GM19372 (cell line): ENCODE results near the gene FBXW7.

Experiments used
- ATAC-seq: cut with Tn5 transposase; IDR thresholded peaks from one replicate; pipeline ENCODE4 v1.9.1; 2021; ENCODE audit warnings: mild to moderate bottlenecking, low read depth, moderate library complexity; ENCODE audit not compliant: unreplicated experiment

Gene FBXW7

DNA sequence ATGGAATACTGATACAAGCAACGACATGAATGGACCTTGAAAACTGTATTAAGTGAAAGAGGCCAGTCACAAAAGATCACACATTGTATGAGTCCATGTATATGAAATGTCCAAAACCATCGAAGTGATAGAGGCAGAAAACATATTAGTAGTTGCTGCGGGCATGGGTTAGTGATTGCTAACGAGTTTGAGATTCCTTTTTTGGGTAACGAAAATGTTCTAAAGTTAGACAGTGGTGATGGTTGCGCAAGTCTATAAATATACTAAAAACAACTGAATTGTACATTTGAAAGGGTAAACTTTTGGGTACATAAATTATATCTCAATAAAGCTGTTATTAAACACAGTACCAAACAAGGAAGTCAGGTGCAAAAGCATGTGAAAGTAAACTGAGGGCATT lies 234.5 kb downstream of the FBXW7 start:
- ATAC-seq, result no peak

DNA sequence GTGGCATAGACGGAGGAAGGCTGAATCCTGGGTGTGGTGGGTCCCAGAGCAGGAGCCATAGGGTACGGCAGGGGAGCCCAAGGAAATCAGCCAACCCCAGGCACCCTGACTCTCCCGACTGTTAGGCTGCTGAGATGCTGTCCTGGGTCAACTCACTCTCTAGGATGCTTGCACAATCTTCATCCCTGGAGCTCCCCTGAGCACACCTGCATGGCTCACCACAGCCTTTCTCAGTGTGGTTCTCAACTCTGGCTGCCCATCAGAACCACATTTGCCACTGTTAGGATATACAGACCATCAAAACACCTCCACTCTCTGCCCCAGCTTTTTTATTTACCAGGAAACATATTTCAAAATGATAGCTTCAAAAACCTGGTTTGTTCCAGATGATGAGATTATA lies 236.3 kb downstream of the FBXW7 start:
- ATAC-seq, result no peak

DNA sequence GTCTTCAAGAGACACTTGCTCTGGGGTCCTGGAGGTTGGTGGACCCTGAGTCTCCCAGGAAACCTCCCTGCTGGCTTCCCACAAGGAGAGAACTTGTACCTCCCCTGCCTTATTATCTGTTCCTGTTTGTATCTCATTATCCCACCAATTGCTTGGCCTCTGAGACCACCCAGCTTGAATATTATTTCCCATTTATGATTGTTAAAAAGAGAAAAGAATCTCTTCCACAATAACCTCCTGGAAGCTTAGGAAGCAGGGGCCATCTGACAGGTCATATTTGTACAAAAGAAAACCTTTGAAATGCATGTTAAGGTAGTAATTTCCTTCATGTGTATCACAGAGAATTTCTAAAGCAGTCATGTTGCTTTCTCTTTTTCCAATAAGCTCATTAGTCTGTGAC lies 239.5 kb downstream of the FBXW7 start:
- ATAC-seq, result no peak

DNA sequence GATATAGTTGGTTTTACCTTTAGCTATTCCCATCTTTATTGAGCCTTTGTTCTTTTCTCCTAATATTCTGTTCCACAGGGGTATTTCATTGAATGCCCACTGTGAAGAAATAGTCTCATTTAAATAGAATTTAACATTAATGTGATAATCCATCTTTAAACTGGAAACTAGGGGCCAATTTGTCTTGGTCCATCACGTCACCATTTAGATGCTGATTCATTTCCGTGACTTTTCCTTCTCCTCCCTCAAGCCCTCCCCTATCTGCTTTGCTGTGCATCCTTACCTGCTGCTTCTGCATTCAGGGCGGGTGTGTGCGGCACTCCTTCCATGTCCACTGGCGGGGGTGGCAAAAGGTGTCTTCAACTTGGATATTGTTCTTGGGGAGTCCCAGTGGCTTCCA lies 241.1 kb downstream of the FBXW7 start:
- ATAC-seq, result no peak

DNA sequence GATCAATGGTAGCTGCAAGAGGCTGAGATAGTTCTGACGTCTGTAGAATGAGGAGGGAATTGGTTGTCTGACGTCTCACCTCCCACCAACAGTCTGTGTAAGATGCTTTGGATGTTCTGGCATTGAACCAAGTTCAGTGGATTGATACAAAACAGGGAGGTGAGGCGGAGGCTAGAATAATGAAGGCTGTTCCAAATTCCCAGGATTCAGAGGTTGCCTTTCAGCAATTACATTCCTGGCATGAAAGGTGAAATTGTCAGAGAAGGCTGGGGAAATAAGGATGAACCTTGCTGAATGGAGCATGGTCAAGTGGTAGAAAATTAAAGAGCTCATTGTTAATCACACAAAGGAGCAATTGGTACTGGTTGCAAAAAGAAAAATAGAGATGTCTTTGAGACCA lies 241.6 kb downstream of the FBXW7 start:
- no peak for ATAC-seq

DNA sequence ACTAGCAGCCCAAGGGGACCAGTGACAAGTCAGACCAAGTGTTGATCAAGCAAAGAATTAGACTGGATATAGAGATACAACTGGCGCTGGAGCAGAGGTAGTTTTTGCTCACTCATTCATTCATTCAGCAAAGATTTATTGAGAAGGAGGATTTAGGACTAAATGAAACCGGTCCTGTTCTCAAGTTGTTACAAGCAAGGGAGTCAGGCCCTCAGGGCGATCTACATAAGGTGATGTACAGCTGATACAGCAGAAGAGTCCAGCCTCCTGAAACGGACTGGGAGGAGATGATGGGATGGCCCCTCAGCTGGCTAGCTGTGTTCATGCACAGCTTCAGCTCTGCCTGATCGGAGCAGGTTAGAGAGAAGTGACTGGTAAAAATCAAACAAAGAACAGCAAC lies 242.4 kb downstream of the FBXW7 start:
- no peak for ATAC-seq

DNA sequence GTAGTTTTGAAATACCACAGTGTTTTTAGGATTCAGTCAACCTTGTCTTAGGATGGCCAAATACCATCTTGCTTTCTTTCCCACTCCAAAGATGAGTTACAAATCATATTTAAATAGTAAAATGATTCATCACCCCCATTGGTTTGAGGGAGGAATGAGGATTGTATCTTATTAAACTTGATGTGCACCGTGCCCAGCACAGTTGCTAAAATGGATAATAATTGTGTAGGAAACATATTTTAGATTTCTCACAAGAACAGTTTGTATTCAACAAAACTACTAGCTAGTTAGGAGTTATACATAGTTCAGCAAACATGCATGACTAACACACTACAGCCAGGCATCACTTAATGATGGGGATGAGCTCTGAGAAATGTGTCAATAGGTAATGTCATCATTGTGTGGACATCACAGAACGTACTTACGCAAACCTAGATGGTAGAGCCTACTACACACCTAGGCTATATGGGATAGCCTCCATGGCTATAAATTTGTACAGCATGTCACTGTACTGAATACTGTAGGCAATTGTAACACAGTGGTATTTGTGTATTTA lies 245.4 kb downstream of the FBXW7 start:
- no peak for ATAC-seq

DNA sequence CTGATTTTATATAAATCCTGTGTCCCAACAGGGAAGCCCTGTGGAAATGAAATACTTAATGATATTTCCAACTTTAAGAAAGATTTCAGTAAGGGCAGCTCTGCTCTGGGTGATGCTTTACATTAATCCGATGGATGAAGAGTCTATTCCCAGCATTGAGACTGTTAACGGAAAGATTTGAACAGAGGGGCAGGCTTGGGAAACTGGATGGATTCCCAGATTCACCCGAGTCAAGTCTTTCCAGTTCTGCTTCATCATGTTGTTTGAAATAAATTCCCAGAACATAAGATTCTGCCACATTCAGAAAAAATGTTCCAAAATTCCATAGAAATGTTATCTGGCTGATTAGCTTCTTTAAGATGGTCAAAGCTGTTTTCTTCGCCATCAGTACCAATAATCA lies 246.0 kb downstream of the FBXW7 start:
- no peak for ATAC-seq

DNA sequence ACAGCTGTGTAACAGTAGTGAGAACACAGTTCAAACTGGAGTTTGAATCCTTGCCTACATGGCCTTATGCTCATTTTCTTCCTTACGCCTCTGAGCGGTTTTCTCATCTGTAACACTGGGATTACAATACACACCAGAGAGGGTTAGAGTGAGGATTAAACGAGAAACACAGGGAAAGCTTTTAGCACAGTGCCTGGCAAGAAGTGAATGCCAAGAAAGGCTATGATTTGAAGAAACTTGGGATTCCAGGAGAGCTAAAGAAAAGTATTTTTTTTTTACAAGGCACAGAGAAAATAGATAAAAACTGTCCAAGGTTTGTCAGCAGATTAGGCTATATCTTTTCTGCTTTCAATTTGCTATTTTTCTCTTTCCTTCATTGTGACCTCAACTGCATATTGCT lies 246.4 kb downstream of the FBXW7 start:
- ATAC-seq, result no peak

DNA sequence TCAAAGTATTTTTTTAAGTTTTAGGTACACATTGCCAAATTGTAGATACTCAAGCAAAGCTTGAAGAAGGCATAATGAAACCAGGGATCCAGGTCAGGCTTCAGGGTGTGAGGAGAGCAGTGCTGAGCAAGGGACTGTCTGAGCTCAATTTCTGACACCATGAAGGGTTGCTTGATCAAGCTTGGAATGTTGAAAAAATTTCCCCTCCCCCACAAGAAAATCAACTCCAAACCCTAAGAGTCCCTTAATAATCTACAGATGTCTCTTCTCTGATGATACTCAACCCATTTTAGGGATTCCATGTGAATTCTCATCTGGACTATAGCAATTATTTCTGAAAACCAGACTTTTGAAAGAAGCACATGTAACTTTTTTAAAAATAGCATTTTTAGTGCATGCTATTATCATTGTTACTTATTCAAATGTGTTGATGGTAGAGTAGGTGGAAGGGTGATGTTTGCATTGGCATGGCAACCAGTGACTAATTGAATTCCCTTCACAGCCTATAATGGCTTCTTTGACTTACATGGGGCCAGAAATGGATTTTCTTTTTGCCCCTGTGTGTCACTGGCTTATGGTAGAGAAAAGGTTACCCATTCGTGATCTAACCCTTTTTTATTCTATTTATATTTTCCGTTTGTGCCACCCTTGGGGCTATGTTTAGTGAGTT lies 252.0 kb downstream of the FBXW7 start:
- no peak for ATAC-seq

DNA sequence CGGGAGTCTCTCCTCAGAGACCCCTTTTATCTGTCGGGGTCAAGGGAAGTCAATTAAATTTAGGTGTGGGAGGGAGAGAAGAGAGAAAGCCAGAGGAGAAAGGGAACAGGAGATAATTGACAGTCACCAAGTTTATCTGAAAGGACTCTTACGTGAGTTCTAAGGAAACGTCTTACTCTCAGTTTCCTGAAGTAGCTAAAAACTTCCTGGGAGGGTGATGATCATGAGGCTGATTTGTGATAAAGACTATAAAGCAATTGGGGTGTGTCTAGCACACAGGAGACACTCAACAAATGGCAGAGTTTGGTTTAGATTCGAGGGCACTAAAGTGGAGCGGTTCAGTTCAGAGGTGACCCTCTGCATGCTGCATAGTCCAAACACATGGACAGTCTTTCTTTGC lies 254.1 kb downstream of the FBXW7 start:
- ATAC-seq, result no peak

DNA sequence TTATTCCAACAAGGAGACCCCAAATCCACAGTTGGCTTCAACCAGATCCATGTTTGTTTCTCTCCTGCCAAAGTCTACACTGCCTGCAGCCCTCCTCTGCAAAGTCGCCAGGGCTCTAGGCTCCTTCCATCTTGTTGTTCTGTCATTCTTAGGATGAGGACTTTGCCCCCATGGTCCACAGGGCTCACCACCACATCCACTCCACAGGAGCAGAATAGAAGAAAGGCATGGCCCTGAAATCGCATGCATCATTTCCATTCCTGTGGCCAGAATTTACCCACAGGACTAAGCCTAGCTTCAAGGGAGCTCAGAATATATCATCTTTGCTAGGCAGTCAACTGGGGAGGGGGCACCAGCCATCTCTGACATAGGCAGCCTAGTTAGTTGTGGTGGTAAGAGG lies 254.7 kb downstream of the FBXW7 start:
- ATAC-seq, result no peak

DNA sequence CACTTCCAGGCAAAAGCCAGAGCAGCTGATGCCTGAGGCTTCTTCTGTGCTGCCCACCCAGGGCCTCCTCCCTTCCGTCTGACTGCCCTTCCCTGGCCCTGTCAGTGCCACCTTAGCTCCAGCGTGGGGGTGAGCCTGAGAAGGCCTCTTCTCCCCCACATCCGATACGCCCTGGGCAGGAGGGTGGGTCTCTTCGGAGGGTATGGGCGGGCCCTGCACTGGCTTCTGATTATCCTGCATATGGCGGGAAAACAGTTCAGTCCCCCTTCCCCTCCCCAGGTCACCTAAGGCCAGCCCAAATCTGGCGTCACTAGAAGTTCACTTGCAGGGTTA lies 256.7 kb downstream of the FBXW7 start:
- no peak for ATAC-seq

DNA sequence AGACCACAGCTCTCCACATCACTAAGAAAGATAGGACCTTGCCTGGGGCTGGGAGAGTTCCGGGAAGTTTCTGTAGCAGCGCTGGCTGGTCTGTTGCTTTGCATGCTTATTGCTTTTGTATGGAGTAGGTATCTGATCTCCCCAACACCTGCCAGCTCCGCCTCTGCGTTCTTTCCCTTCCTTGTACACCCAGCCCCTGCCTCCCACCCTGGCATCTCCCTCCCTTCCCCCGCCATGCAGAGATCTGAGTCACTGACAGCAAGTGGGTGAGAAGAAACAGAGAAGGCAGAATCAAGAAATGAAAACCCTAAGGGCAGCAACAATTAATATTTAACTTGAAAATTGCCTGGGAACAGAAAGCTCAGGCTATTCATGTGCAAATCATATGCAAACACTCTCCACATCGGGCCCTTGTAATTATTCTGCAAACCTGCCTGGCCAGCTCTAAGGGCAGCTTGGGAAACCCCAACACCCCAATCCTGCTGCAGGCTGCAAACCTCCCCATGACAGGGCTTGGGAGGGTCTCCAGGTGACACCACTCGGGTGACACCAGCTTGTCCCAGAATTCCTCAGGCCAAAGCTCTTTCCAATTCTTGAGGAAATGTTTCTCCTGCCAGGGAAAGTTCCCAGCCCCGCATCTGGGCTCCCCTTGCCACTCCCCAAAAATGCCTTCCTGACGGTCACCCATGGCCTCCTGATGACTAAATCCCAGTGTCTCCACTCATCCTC lies 257.2 kb downstream of the FBXW7 start:
- peak; percentile 68 for ATAC-seq

DNA sequence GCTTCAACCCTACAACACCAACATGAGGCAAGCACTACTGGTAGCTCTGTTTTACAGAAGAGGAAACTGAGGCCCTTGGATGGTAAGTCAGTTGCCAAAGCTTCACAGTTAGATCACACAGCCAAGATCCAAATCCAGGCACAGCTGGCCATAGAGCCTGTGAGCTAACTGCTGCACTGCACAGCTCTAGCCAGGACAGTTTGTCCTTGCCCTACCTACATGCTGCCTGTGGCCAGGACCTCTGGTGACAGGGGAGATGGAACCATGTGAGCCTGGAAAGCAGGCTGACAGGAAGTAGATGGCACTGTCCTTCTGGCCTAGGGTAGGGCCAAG lies 257.8 kb downstream of the FBXW7 start:
- peak; percentile 8 for ATAC-seq

DNA sequence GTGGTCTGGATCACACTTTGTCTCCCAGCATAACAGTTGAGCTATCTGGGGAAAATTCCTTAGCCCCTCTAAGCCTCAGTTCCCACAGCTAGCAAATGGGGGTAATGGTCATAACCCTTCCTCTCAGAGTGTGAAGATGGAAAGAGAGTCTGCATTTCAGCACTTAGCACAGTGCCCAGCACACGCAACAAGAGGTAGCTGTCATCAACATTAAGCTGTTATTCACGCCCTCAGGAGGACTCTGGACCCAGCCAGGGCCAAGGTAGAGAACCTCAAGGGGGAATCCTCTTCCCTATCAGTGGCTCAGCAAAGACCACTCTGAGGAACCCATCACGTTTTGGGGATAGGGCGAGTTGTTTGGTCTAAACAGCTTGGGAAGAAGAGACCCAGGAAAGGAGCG lies 258.6 kb downstream of the FBXW7 start:
- no peak for ATAC-seq

DNA sequence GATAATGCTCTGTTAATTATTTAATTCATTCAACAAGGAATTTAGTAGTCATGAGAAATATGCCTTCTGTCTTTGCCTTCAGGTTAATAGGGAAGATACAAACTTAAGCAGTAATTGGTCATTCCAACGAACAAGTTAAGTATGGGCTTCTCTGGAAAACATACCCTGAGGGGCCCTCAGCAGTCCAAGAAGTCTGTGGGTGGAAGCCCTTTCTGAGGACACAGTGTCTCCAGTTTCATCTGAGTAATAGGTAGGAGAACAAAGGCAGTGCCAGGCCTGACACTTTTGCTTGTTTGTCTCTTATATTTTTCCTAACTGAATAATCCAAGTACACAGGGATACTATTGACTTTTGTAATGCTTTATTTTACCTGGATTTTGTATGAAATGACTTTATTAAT lies 262.5 kb downstream of the FBXW7 start:
- ATAC-seq, result no peak
